Measurements from ENCODE around the gene CCS. TPM values are rescaled to one million over a fixed set of nuclear protein-coding genes. Genes with fewer than 3 reads are reported as not detected.
A peak's percentile ranks its signal among the peaks of the same experiment; 100 is the strongest.

The CCS gene
- total RNA-seq, 1 experiment from 2014 or later = 25.8 TPM

DNA sequence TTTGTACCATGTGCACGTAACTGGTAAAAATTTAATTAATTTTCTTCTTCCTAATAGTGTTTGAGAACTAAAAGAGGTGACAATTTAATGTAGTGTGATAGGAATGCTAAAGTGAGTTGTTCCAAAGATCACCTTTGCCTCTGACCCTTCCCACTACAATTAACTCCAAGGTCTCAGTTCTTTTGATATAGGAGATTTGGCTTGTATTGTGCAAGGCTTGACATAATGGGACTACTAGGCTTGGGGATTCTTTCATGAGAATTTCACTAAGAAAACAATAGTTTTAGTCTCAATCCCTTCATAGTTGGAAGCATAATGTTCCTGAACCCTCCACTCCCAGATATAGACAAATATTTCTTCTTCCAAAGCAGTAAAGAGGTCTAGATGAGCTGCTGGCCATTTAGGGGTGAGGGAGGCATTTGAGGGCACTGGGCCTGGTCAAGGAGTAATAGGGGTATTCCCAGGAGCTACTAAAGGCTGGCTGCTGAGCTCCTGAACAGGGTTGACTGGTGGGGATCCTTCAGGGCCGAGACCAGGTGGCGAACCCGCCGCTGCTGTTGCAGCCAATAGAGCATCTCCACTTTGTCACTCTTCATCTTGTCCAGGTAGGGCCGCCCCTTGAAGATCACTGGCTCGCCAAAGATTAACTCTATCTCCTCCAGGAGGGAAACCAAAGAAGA, 2.8 kb upstream of the CCS start:
- Mint-ChIP-seq H3K27me3 (ENCODE audit: insufficient read depth, unreplicated experiment) (no peaks in the 10 kb centered on the region), H3K4me3 (ENCODE audit: unreplicated experiment) (no peak overlapping the region), H3K27ac (ENCODE audit: low read depth, unreplicated experiment) (no peak overlapping the region), H3K9me3 (ENCODE audit: unreplicated experiment) (no peaks in the 10 kb centered on the region), H3K4me1 (ENCODE audit: insufficient read depth, unreplicated experiment) (peaks cover 5% of the 10 kb centered on the region), H3K36me3 (ENCODE audit: insufficient read depth, unreplicated experiment) (no peaks in the 10 kb centered on the region)
- BruUV-seq (replicated peaks) = no TSS peak
- intact Hi-C loops (cut with micrococcal nuclease) = no loop called here
- DNase-seq (ENCODE audit: unreplicated experiment) = no peak
- TF ChIP-seq, protein P1, sequence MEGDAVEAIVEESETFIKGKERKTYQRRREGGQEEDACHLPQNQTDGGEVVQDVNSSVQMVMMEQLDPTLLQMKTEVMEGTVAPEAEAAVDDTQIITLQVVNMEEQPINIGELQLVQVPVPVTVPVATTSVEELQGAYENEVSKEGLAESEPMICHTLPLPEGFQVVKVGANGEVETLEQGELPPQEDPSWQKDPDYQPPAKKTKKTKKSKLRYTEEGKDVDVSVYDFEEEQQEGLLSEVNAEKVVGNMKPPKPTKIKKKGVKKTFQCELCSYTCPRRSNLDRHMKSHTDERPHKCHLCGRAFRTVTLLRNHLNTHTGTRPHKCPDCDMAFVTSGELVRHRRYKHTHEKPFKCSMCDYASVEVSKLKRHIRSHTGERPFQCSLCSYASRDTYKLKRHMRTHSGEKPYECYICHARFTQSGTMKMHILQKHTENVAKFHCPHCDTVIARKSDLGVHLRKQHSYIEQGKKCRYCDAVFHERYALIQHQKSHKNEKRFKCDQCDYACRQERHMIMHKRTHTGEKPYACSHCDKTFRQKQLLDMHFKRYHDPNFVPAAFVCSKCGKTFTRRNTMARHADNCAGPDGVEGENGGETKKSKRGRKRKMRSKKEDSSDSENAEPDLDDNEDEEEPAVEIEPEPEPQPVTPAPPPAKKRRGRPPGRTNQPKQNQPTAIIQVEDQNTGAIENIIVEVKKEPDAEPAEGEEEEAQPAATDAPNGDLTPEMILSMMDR (IDR thresholded peaks at IDR 0.05; ENCODE audit: unreplicated experiment) = no peak
- ChIA-PET CTCF (interaction anchor here (0.5 to 1.6 kb wide), 6 partner anchors 9 to 102 kb away, joined by 3 to 8 read pairs (median 5); no protein-coding TSS in a partner anchor), POLR2A (interaction anchor here (1.1 to 1.7 kb wide), 3 partner anchors 10 to 27 kb away, joined by 3 to 6 read pairs (median 3); partner anchors contain the start of gene RBM14)

DNA sequence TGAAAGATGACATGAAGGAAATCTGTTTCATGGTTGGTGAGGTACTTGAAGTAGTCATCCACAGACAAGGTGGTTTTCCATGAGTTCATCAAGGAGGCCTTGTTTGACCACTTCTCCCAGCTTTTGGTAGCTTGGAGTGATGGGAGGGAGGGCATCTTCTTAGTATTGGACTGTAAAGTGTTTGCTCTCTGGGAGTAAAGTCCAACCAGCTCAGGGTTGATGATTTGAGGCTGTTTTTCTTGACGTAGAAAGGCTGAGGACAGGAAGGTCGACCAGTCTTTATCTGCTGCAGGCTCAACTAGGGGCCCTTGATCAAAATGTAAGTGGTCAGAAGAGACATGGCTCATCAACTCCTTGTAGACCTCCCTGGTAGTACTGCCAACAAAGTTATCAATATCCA, 1.8 kb upstream of the CCS start:
- H3K27ac Mint-ChIP-seq (ENCODE audit: low read depth, unreplicated experiment) = no peak overlapping the region
- ChIA-PET CTCF (interaction anchor here (0.8 to 1.6 kb wide), 5 partner anchors 12 to 295 kb away, joined by 3 to 8 read pairs (median 5); no protein-coding TSS in a partner anchor), POLR2A (interaction anchor here (1.5 to 1.7 kb wide), 2 partner anchors 11 to 26 kb away, joined by 3 to 6 read pairs; partner anchors contain the start of gene RBM14)
- no peak for DNase-seq (ENCODE audit: unreplicated experiment)
- H3K4me1 Mint-ChIP-seq (ENCODE audit: insufficient read depth, unreplicated experiment) = peaks cover 5% of the 10 kb centered on the region
- no peaks in the 10 kb centered on the region for H3K27me3 Mint-ChIP-seq (ENCODE audit: insufficient read depth, unreplicated experiment)
- TF ChIP-seq, protein P1 (IDR thresholded peaks at IDR 0.05; ENCODE audit: unreplicated experiment) = no peak
- H3K9me3 Mint-ChIP-seq (ENCODE audit: unreplicated experiment) = no peaks in the 10 kb centered on the region
- no TSS peak for BruUV-seq (replicated peaks)
- H3K4me3 Mint-ChIP-seq (ENCODE audit: unreplicated experiment) = no peak overlapping the region
- no peaks in the 10 kb centered on the region for H3K36me3 Mint-ChIP-seq (ENCODE audit: insufficient read depth, unreplicated experiment)
- intact Hi-C loops (cut with micrococcal nuclease) = no loop called here

DNA sequence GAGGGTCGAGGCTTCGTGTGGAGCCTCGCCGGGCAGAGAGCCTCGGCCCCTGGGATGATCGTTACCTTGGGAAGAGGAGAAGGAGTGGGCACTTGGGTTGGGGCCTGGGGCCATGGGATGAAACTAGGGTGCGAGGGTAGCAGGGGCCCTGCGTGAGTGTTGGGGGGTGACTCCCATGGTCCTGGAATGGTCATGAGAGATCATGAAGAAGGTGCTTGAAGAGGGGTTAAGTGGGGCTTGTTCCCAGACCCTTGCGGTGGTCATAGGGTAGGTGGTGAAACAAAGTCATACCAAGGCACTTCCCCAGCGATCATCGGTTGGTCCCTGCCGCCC, 284 bp downstream of the CCS start:
- peak overlapping the region; percentile 96 for H3K27ac Mint-ChIP-seq (ENCODE audit: low read depth, unreplicated experiment)
- peaks cover 5% of the 10 kb centered on the region for H3K4me1 Mint-ChIP-seq (ENCODE audit: insufficient read depth, unreplicated experiment)
- ChIA-PET CTCF (interaction anchor here (0.7 to 1.2 kb wide), 2 partner anchors 85 to 104 kb away, joined by 3 read pairs; no protein-coding TSS in a partner anchor), POLR2A (interaction anchor here (0.8 to 5.2 kb wide), 7 partner anchors 9 to 835 kb away, joined by 3 to 38 read pairs (median 9); partner anchors contain the start of genes ACTN3, CTSF, RBM14 and RBM4)
- no peaks in the 10 kb centered on the region for H3K27me3 Mint-ChIP-seq (ENCODE audit: insufficient read depth, unreplicated experiment)
- no peaks in the 10 kb centered on the region for H3K9me3 Mint-ChIP-seq (ENCODE audit: unreplicated experiment)
- H3K4me3 Mint-ChIP-seq (ENCODE audit: unreplicated experiment) = peak overlapping the region; percentile 94
- intact Hi-C loops (cut with micrococcal nuclease) = no loop called here
- no peak for DNase-seq (ENCODE audit: unreplicated experiment)
- TF ChIP-seq, protein P1 (IDR thresholded peaks at IDR 0.05; ENCODE audit: unreplicated experiment) = no peak
- H3K36me3 Mint-ChIP-seq (ENCODE audit: insufficient read depth, unreplicated experiment) = peaks cover 4% of the 10 kb centered on the region
- BruUV-seq (replicated peaks) = TSS peak; percentile 59

DNA sequence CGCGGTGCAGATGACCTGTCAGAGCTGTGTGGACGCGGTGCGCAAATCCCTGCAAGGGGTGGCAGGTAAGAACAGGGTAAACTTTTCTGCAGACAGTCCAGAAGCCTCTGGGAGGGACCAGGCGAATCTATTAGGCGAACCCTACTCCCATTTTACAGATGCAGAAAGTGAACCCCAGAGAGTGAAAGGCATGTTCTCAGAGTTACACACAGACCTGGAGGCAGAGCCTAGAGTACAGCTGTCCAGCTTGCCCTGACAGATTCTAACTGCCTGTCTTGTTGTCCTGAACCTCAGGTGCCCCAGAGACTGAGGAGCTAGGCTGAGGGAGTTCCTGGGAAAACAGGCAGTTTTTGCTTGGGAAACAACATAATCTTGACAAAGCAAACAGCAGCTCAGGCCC, 665 bp downstream of the CCS start:
- Mint-ChIP-seq H3K27ac (ENCODE audit: low read depth, unreplicated experiment) (peak overlapping the region; percentile 96), H3K4me3 (ENCODE audit: unreplicated experiment) (peak overlapping the region; percentile 94), H3K9me3 (ENCODE audit: unreplicated experiment) (no peaks in the 10 kb centered on the region), H3K4me1 (ENCODE audit: insufficient read depth, unreplicated experiment) (peaks cover 5% of the 10 kb centered on the region), H3K27me3 (ENCODE audit: insufficient read depth, unreplicated experiment) (no peaks in the 10 kb centered on the region), H3K36me3 (ENCODE audit: insufficient read depth, unreplicated experiment) (peaks cover 4% of the 10 kb centered on the region)
- TF ChIP-seq, protein P1 (IDR thresholded peaks at IDR 0.05; ENCODE audit: unreplicated experiment) = no peak
- POLR2A ChIA-PET = interaction anchor here (0.7 to 5.2 kb wide), 6 partner anchors 9 to 84 kb away, joined by 3 to 38 read pairs (median 8); partner anchors contain the start of genes ACTN3, CTSF, RBM14 and RBM4B
- BruUV-seq (replicated peaks) = no TSS peak
- CTCF ChIA-PET = interaction anchor here (0.5 to 1.2 kb wide), 3 partner anchors 24 to 85 kb away, joined by 3 to 4 read pairs (median 3); no protein-coding TSS in a partner anchor
- intact Hi-C loops (cut with micrococcal nuclease) = no loop called here
- no peak for DNase-seq (ENCODE audit: unreplicated experiment)

Measured in MCF 10A (cell line).